Mesendoderm (in vitro differentiated cells): ENCODE data around the gene CYP4B1. TPM values are rescaled to one million over a fixed set of nuclear protein-coding genes. Genes with fewer than 3 reads are reported as not detected.
"Not testable (repeated sequence)": the region's sequence is repeated elsewhere in the genome, so short reads cannot be mapped to it uniquely, and the experiment has no call there.

ENCODE experiments used
- DNase-seq: peaks from one replicate; pipeline ENCODE4 v3.0.0; 2013
- H2AK5ac ChIP-seq: 2 replicates; pipeline ENCODE4 v1.6.1; 2013; ENCODE audit warnings: low read length, inconsistent platforms
- H2BK120ac ChIP-seq: 2 replicates; pipeline ENCODE4 v1.6.1; 2013; ENCODE audit warnings: low read depth, mild to moderate bottlenecking, low read length, moderate library complexity, mixed read lengths
- H2BK15ac ChIP-seq: replicated peaks from 2 replicates; pipeline ENCODE4 v1.6.1; 2013; ENCODE audit warnings: low read depth, mild to moderate bottlenecking, moderate library complexity
- H2BK5ac ChIP-seq: 2 replicates; pipeline ENCODE4 v1.6.1; 2013; ENCODE audit warnings: low read length, inconsistent platforms
- H3K18ac ChIP-seq: 2 replicates; pipeline ENCODE4 v1.6.1; 2013; ENCODE audit warnings: mild to moderate bottlenecking, low read length, mixed read lengths
- H3K23ac ChIP-seq: one replicate; pipeline ENCODE4 v1.6.1; 2013; ENCODE audit warnings: low read length
- H3K27ac ChIP-seq: 2 replicates; pipeline ENCODE4 v1.5.1; 2013; ENCODE audit warnings: low read depth, mild to moderate bottlenecking, inconsistent platforms, low read length, moderate library complexity
- H3K27me3 ChIP-seq: 2 replicates; pipeline ENCODE4 v1.6.1; 2013; ENCODE audit warnings: low read length, control low read depth, mild to moderate bottlenecking, inconsistent platforms; ENCODE audit not compliant: insufficient read depth, poor library complexity
- H3K36me3 ChIP-seq: 2 replicates; pipeline ENCODE4 v1.6.1; 2013; ENCODE audit warnings: low read length, inconsistent platforms; ENCODE audit not compliant: control insufficient read depth, insufficient read depth
- H3K4ac ChIP-seq: one replicate; pipeline ENCODE4 v1.6.1; 2013; ENCODE audit warnings: low read depth, mild to moderate bottlenecking, low read length, moderate library complexity
- H3K4me1 ChIP-seq: 2 replicates; pipeline ENCODE4 v1.6.1; 2013; ENCODE audit warnings: low read depth, low read length, inconsistent platforms; ENCODE audit not compliant: control insufficient read depth
- H3K4me2 ChIP-seq: 2 replicates; pipeline ENCODE4 v1.6.1; 2013; ENCODE audit warnings: low read length
- H3K4me3 ChIP-seq: 2 replicates; pipeline ENCODE4 v1.5.1; 2013; ENCODE audit warnings: mild to moderate bottlenecking, low read length
- H3K56ac ChIP-seq: one replicate; pipeline ENCODE4 v1.6.1; 2013; ENCODE audit warnings: low read length
- H3K79me1 ChIP-seq: 2 replicates; pipeline ENCODE4 v1.6.1; 2013; ENCODE audit warnings: low read length, inconsistent platforms
- H3K79me2 ChIP-seq: 2 replicates; pipeline ENCODE4 v1.6.1; 2013; ENCODE audit warnings: mild to moderate bottlenecking, low read length; ENCODE audit not compliant: control insufficient read depth, insufficient read depth
- H3K9ac ChIP-seq: 2 replicates; pipeline ENCODE4 v1.6.1; 2013; ENCODE audit warnings: low read length, inconsistent platforms
- H4K5ac ChIP-seq: one replicate; pipeline ENCODE4 v1.6.1; 2013; ENCODE audit warnings: low read length
- H4K8ac ChIP-seq: one replicate; pipeline ENCODE4 v1.6.1; 2013; ENCODE audit warnings: low read depth, mild to moderate bottlenecking, control low read depth, low read length, moderate library complexity
- whole genome bisulfite sequencing: extraction: QIAGEN DNeasy Blood & Tissue Kit; methylation state at CpG from one replicate; pipeline ENCODE4 v1.1.7; 2013; ENCODE audit warnings: low lambda C conversion rate, missing lambda C conversion rate; ENCODE audit not compliant: insufficient coverage; ENCODE audit errors: extremely low coverage; 5-methylcytosine and 5-hydroxymethylcytosine counted together
- polyA plus RNA-seq, 2 experiments: library from polyadenylated mRNA; stranded (reverse); fragments of 200-250 nt; gene quantifications; one replicate each; pipeline ENCODE4 v1.2.3, GENCODE V29; 2013

Gene CYP4B1
- polyA plus RNA-seq (2013, experiment 1 of 2): not detected
- polyA plus RNA-seq (2013, experiment 2 of 2): not detected

GRCh38 chr1:46798810-46799209, at the start of gene CYP4B1:
Gene CYP4B1, plus strand, starts transcription at chr1:46799046. Its CDS starts 36 bp downstream, at chr1:46799082.
- no peak for DNase-seq
- no peak within 1 kb of the TSS for H2BK120ac ChIP-seq
- H3K27me3 ChIP-seq: no peaks in the 10 kb centered on the region
- no peaks in the 10 kb centered on the region for H3K79me2 ChIP-seq
- H3K79me1 ChIP-seq: no peaks in the 10 kb centered on the region
- H3K4me2 ChIP-seq: no peak within 1 kb of the TSS
- H3K23ac ChIP-seq: no peak within 1 kb of the TSS
- H3K18ac ChIP-seq: no peak within 1 kb of the TSS
- no peak within 1 kb of the TSS for H3K27ac ChIP-seq
- no peaks in the 10 kb centered on the region for H3K36me3 ChIP-seq
- no peak within 1 kb of the TSS for H3K4ac ChIP-seq
- H2AK5ac ChIP-seq: no peak within 1 kb of the TSS
- no peaks in the 10 kb centered on the region for H3K4me1 ChIP-seq
- WGBS: no CpG with 5 or more reads among the region's 4 CpGs
- H3K9ac ChIP-seq: no peak within 1 kb of the TSS
- no peak within 1 kb of the TSS for H3K56ac ChIP-seq
- no peak within 1 kb of the TSS for H4K5ac ChIP-seq
- H2BK15ac ChIP-seq: no peak within 1 kb of the TSS
- H4K8ac ChIP-seq: no peak within 1 kb of the TSS
- H2BK5ac ChIP-seq: no peak within 1 kb of the TSS
- H3K4me3 ChIP-seq: no peak within 1 kb of the TSS

GRCh38 chr1:46749404-46749803, 49.4 kb upstream of the CYP4B1 start:
- no peak overlapping the region for H4K5ac ChIP-seq
- no peak overlapping the region for H3K4me3 ChIP-seq
- H3K4ac ChIP-seq: no peak overlapping the region
- H3K36me3 ChIP-seq: no peaks in the 10 kb centered on the region
- H2BK5ac ChIP-seq: no peak overlapping the region
- H3K4me1 ChIP-seq: no peaks in the 10 kb centered on the region
- H2AK5ac ChIP-seq: no peak overlapping the region
- no peak overlapping the region for H3K27ac ChIP-seq
- H3K4me2 ChIP-seq: no peak overlapping the region
- no peak overlapping the region for H3K9ac ChIP-seq
- no peak for DNase-seq
- no peak overlapping the region for H3K18ac ChIP-seq
- no peaks in the 10 kb centered on the region for H3K27me3 ChIP-seq
- WGBS: no CpG with 5 or more reads among the region's 1 CpG
- H4K8ac ChIP-seq: no peak overlapping the region
- no peak overlapping the region for H3K56ac ChIP-seq
- H2BK15ac ChIP-seq: no peak overlapping the region
- no peak overlapping the region for H2BK120ac ChIP-seq
- no peaks in the 10 kb centered on the region for H3K79me1 ChIP-seq
- no peak overlapping the region for H3K23ac ChIP-seq
- no peaks in the 10 kb centered on the region for H3K79me2 ChIP-seq

GRCh38 chr1:46749921-46750404, 48.9 kb upstream of the CYP4B1 start:
- Histone ChIP-seq H2BK120ac (no peak overlapping the region), H3K36me3 (no peaks in the 10 kb centered on the region), H3K18ac (no peak overlapping the region), H2AK5ac (no peak overlapping the region), H3K79me1 (no peaks in the 10 kb centered on the region), H3K79me2 (no peaks in the 10 kb centered on the region), H3K23ac (no peak overlapping the region), H4K5ac (no peak overlapping the region), H3K9ac (no peak overlapping the region), H4K8ac (no peak overlapping the region), H3K4me3 (no peak overlapping the region), H3K4me1 (no peaks in the 10 kb centered on the region), H2BK15ac (no peak overlapping the region), H3K4ac (no peak overlapping the region), H3K4me2 (no peak overlapping the region), H3K27ac (no peak overlapping the region), H3K56ac (no peak overlapping the region), H2BK5ac (no peak overlapping the region), H3K27me3 (no peaks in the 10 kb centered on the region)
- no peak for DNase-seq
- no CpG with 5 or more reads among the region's 7 CpGs for WGBS

GRCh38 chr1:46753985-46754384, 44.9 kb upstream of the CYP4B1 start:
- no peak overlapping the region for H2AK5ac ChIP-seq
- WGBS: no CpG with 5 or more reads among the region's 1 CpG
- H3K27ac ChIP-seq: no peak overlapping the region
- no peak overlapping the region for H3K23ac ChIP-seq
- H3K79me2 ChIP-seq: no peaks in the 10 kb centered on the region
- peaks cover 9% of the 10 kb centered on the region for H3K4me1 ChIP-seq
- DNase-seq: no peak
- H3K4me3 ChIP-seq: no peak overlapping the region
- H2BK5ac ChIP-seq: no peak overlapping the region
- H3K4me2 ChIP-seq: no peak overlapping the region
- no peak overlapping the region for H3K18ac ChIP-seq
- no peaks in the 10 kb centered on the region for H3K27me3 ChIP-seq
- H4K8ac ChIP-seq: no peak overlapping the region
- no peak overlapping the region for H3K9ac ChIP-seq
- no peaks in the 10 kb centered on the region for H3K79me1 ChIP-seq
- no peaks in the 10 kb centered on the region for H3K36me3 ChIP-seq
- no peak overlapping the region for H3K56ac ChIP-seq
- no peak overlapping the region for H4K5ac ChIP-seq
- H2BK15ac ChIP-seq: no peak overlapping the region
- H2BK120ac ChIP-seq: no peak overlapping the region
- H3K4ac ChIP-seq: no peak overlapping the region

GRCh38 chr1:46754707-46755106, 44.1 kb upstream of the CYP4B1 start:
- not testable (repeated sequence) for H3K4me2 ChIP-seq, H2BK5ac ChIP-seq, H4K8ac ChIP-seq, H3K79me2 ChIP-seq, H3K23ac ChIP-seq, H3K27me3 ChIP-seq, H3K27ac ChIP-seq, H3K79me1 ChIP-seq, H2BK120ac ChIP-seq, H4K5ac ChIP-seq, H2BK15ac ChIP-seq, H3K4me1 ChIP-seq, H3K18ac ChIP-seq, H3K4me3 ChIP-seq, H3K56ac ChIP-seq, H3K36me3 ChIP-seq, DNase-seq, H3K4ac ChIP-seq, H3K9ac ChIP-seq, H2AK5ac ChIP-seq
- WGBS: no CpG with 5 or more reads among the region's 4 CpGs

- Histone ChIP-seq H3K23ac (no peak overlapping the region), H2AK5ac (no peak overlapping the region), H2BK120ac (no peak overlapping the region), H2BK15ac (no peak overlapping the region), H3K18ac (no peak overlapping the region), H3K36me3 (no peaks in the 10 kb centered on the region), H3K9ac (no peak overlapping the region), H3K79me1 (no peaks in the 10 kb centered on the region), H3K27ac (no peak overlapping the region), H4K5ac (no peak overlapping the region), H3K4me3 (no peak overlapping the region), H3K4me1 (peaks cover 9% of the 10 kb centered on the region), H4K8ac (no peak overlapping the region), H3K4ac (no peak overlapping the region), H2BK5ac (no peak overlapping the region), H3K4me2 (no peak overlapping the region), H3K56ac (no peak overlapping the region), H3K27me3 (no peaks in the 10 kb centered on the region), H3K79me2 (no peaks in the 10 kb centered on the region)
- no peak for DNase-seq
- no CpG with 5 or more reads among the region's 4 CpGs for WGBS
Observed at GRCh38 chr1:46755121-46755520, 43.7 kb upstream of the CYP4B1 start.
